HEK293 (cell line): ENCODE measurements around the gene LHX5.

Source experiments
- CTCF ChIP-seq: fragments of 450-650 bp; formaldehyde crosslinking; IDR thresholded peaks from 2 replicates; pipeline ENCODE4 v1.5.1; 2016; ENCODE audit warnings: missing biosample characterization, missing genetic modification characterization
- PBX3 ChIP-seq: sonication (generic); formaldehyde crosslinking; IDR thresholded peaks from 2 replicates; pipeline ENCODE4 v1.8.1; 2022; ENCODE audit warnings: mild to moderate bottlenecking, moderate library complexity, missing genetic modification reagents
- ZBTB11 ChIP-seq: fragments of 450-650 bp; formaldehyde crosslinking; conservative IDR thresholded peaks from 2 replicates; pipeline ENCODE4 v1.5.1; 2016; ENCODE audit warnings: low read depth, missing biosample characterization, missing genetic modification characterization
- ZBTB7A ChIP-seq: fragments of 450-650 bp; formaldehyde crosslinking; IDR thresholded peaks from 2 replicates; pipeline ENCODE4 v1.5.1; 2016; ENCODE audit warnings: low read depth, missing biosample characterization, missing genetic modification characterization
- ZNF548 ChIP-seq: fragments of 450-650 bp; formaldehyde crosslinking; IDR thresholded peaks from 2 replicates; pipeline ENCODE4 v1.5.1; 2016; ENCODE audit warnings: missing biosample characterization, missing genetic modification characterization
- ZNF692 ChIP-seq: fragments of 450-650 bp; formaldehyde crosslinking; IDR thresholded peaks from 2 replicates; pipeline ENCODE4 v1.5.1; 2016; ENCODE audit warnings: missing biosample characterization, missing genetic modification characterization
- ZNF792 ChIP-seq: fragments of 450-650 bp; formaldehyde crosslinking; IDR thresholded peaks from 2 replicates; pipeline ENCODE4 v1.5.1; 2016; ENCODE audit warnings: missing biosample characterization, missing genetic modification characterization

- no peak for TF ChIP-seq ZNF692
- no peak for TF ChIP-seq ZNF792
- TF ChIP-seq ZBTB11 (tag by site-specific recombination) = no peak
- no peak for TF ChIP-seq CTCF
- no peak for TF ChIP-seq ZBTB7A (tag by site-specific recombination)
- no peak for TF ChIP-seq PBX3 (CRISPR knock-in tag)
- no peak for TF ChIP-seq ZNF548 (tag by site-specific recombination)
Observed at GRCh38 chr12:113424456-113424855, 47.2 kb downstream of the LHX5 start.
